Stomach (tissue), 4 donors: ENCODE results near the gene PKN3.

Source experiments
- CTCF ChIP-seq, 7 experiments: fragments of 450-650 bp in 4 of 7; fragments of 200-600 bp in 3 of 7; sonication (generic) in 3 of 7; IDR thresholded peaks; one replicate each; pipeline ENCODE4 v1.5.1; 2016 to 2019; ENCODE audit warnings: antibody characterized with exemption in 7 of 7, control low read depth in 2 of 7, mild to moderate bottlenecking in 1 of 7
- POLR2A ChIP-seq, 4 donors: fragments of 450-650 bp; IDR thresholded peaks; one replicate each; pipeline ENCODE4 v1.6.1; 2016; ENCODE audit warnings: antibody characterized with exemption in 4 of 4, control low read depth in 2 of 4, mild to moderate bottlenecking in 1 of 4, moderate library complexity in 1 of 4
- POLR2AphosphoS5 ChIP-seq, 3 donors: sonication (generic); formaldehyde crosslinking; IDR thresholded peaks; one replicate each; pipeline ENCODE4 v1.6.1; 2016; ENCODE audit warnings: antibody characterized with exemption in 3 of 3

GRCh38 chr9:128764361-128764760, 62.1 kb downstream of the PKN3 start:
- TF ChIP-seq POLR2A (IDR thresholded peaks at IDR 0.05) (no peak), CTCF (IDR thresholded peaks at IDR 0.05) (no peak), POLR2AphosphoS5 (IDR thresholded peaks at IDR 0.05) (no peak)
